GM23338 (cell line): Measurements from ENCODE around the gene IL13. TPM values are rescaled to one million over a fixed set of nuclear protein-coding genes. Genes with fewer than 3 reads are reported as not detected.

Experiments used
- ATAC-seq: fragments of 200-7000 bp; cut with Tn5 transposase; 3 replicates; pipeline ENCODE4 v1.9.1; 2020
- DNase-seq: peaks from one replicate; pipeline ENCODE4 v3.0.0-alpha.2; 2015; ENCODE audit warnings: low spot score
- H2AFZ ChIP-seq: fragments of 200-600 bp; sonication (generic); 2 replicates; pipeline ENCODE4 v1.8.0; 2016; ENCODE audit warnings: antibody characterized with exemption, mild to moderate bottlenecking, moderate library complexity
- H3F3A ChIP-seq: fragments of 200-600 bp; sonication (generic); replicated peaks from 2 replicates; pipeline ENCODE4 v1.8.0; 2017; ENCODE audit warnings: antibody characterized with exemption, mixed run types, low read depth
- H3K27ac ChIP-seq: fragments of 200-600 bp; sonication (generic); 2 replicates; pipeline ENCODE4 v1.6.1; 2016; ENCODE audit warnings: low read depth
- H3K27me3 ChIP-seq: fragments of 200-600 bp; sonication (generic); 2 replicates; pipeline ENCODE4 v1.8.0; 2016; ENCODE audit warnings: mild to moderate bottlenecking, mixed run types, moderate library complexity; ENCODE audit not compliant: insufficient read depth
- H3K36me3 ChIP-seq: fragments of 200-600 bp; sonication (generic); 2 replicates; pipeline ENCODE4 v1.8.0; 2016; ENCODE audit warnings: mild to moderate bottlenecking; ENCODE audit not compliant: insufficient read depth
- H3K4me1 ChIP-seq: fragments of 200-600 bp; sonication (generic); 2 replicates; pipeline ENCODE4 v1.8.0; 2016; ENCODE audit warnings: mild to moderate bottlenecking, moderate library complexity; ENCODE audit not compliant: insufficient read depth
- H3K4me2 ChIP-seq: fragments of 200-600 bp; sonication (generic); 2 replicates; pipeline ENCODE4 v1.7.1; 2017; ENCODE audit warnings: mixed run types
- H3K4me3 ChIP-seq: fragments of 200-600 bp; sonication (generic); 2 replicates; pipeline ENCODE4 v1.6.1; 2016; ENCODE audit warnings: mixed run types
- H3K79me2 ChIP-seq: fragments of 200-600 bp; sonication (generic); replicated peaks from 2 replicates; pipeline ENCODE4 v1.8.0; 2017; ENCODE audit warnings: mild to moderate bottlenecking; ENCODE audit not compliant: insufficient read depth
- H3K9me2 ChIP-seq: fragments of 200-600 bp; sonication (generic); 2 replicates; pipeline ENCODE4 v1.8.0; 2017; ENCODE audit not compliant: insufficient read depth
- H4K20me1 ChIP-seq: fragments of 200-600 bp; sonication (generic); replicated peaks from 2 replicates; pipeline ENCODE4 v1.8.0; 2017; ENCODE audit warnings: mild to moderate bottlenecking; ENCODE audit not compliant: insufficient read depth
- H3K27ac Mint-ChIP-seq: 2 replicates; pipeline ENCODE4 v1.8.0; 2020; ENCODE audit warnings: inconsistent platforms, mild to moderate bottlenecking, moderate library complexity, mixed read lengths
- H3K27me3 Mint-ChIP-seq: 3 replicates; pipeline ENCODE4 v1.8.0; 2022; ENCODE audit warnings: low read depth, mild to moderate bottlenecking, moderate library complexity, mixed read lengths, inconsistent platforms; ENCODE audit not compliant: insufficient read depth, poor library complexity
- H3K36me3 Mint-ChIP-seq: 3 replicates; pipeline ENCODE4 v1.8.0; 2021; ENCODE audit warnings: low read depth, mild to moderate bottlenecking, inconsistent platforms, moderate library complexity, mixed read lengths
- H3K4me1 Mint-ChIP-seq: 3 replicates; pipeline ENCODE4 v1.8.0; 2020; ENCODE audit warnings: mild to moderate bottlenecking, inconsistent platforms, mixed read lengths
- H3K4me3 Mint-ChIP-seq: 3 replicates; pipeline ENCODE4 v1.8.0; 2021; ENCODE audit warnings: moderate library complexity, mild to moderate bottlenecking, inconsistent platforms, mixed read lengths
- H3K9me3 Mint-ChIP-seq: 3 replicates; pipeline ENCODE4 v1.8.0; 2020; ENCODE audit warnings: moderate library complexity, mild to moderate bottlenecking, inconsistent platforms, mixed read lengths
- CREB1 ChIP-seq: fragments of 250-450 bp; sonication (Bioruptor Pico); IDR thresholded peaks from 2 replicates; pipeline ENCODE4 v1.5.0; 2020; ENCODE audit warnings: low read depth, mild to moderate bottlenecking, moderate library complexity
- ETS1 ChIP-seq: IDR thresholded peaks from 2 replicates; pipeline ENCODE4 v1.6.1; 2016; ENCODE audit warnings: antibody characterized with exemption
- EZH2 ChIP-seq: fragments of 200-600 bp; sonication (generic); IDR thresholded peaks from one replicate; pipeline ENCODE4 v1.8.0; 2017; ENCODE audit warnings: antibody characterized with exemption, mild to moderate bottlenecking, low read depth; ENCODE audit not compliant: unreplicated experiment
- EZH2phosphoT487 ChIP-seq: fragments of 200-600 bp; sonication (generic); IDR thresholded peaks from one replicate; pipeline ENCODE4 v1.8.1; 2018; ENCODE audit warnings: antibody characterized with exemption; ENCODE audit not compliant: unreplicated experiment
- NANOG ChIP-seq: IDR thresholded peaks from 2 replicates; pipeline ENCODE4 v1.6.1; 2016; ENCODE audit warnings: antibody characterized with exemption, borderline replicate concordance
- POLR2AphosphoS5 ChIP-seq: IDR thresholded peaks from 2 replicates; pipeline ENCODE4 v1.6.1; 2016; ENCODE audit warnings: antibody characterized with exemption, low read depth
- REST ChIP-seq: IDR thresholded peaks from one replicate; pipeline ENCODE4 v1.6.1; 2018; ENCODE audit warnings: antibody characterized with exemption; ENCODE audit not compliant: unreplicated experiment
- STAT1 ChIP-seq: IDR thresholded peaks from one replicate; pipeline ENCODE4 v1.6.1; 2016; ENCODE audit warnings: antibody characterized with exemption; ENCODE audit not compliant: unreplicated experiment
- ZNF114 ChIP-seq: fragments of 250-450 bp; sonication (Bioruptor Pico); IDR thresholded peaks from 2 replicates; pipeline ENCODE4 v1.5.0; 2020; ENCODE audit warnings: mild to moderate bottlenecking, moderate library complexity
- polyA plus RNA-seq: library from polyadenylated mRNA; unstranded; fragments of >200 nt; fragmentation: Nextera tagmentation; extraction: Ambion mirVana; gene quantifications from 2 replicates; pipeline ENCODE4 v1.2.1, GENCODE V29; 2016
- total RNA-seq: library from RNA; depleted of rRNA; stranded (reverse); fragments of >200 nt; shearing (Covaris generic); gene quantifications from 2 replicates; pipeline ENCODE4 v1.2.3, GENCODE V29; 2014

Gene IL13
- total and polyA plus RNA-seq, 2 experiments from 2014 or later: not detected

DNA sequence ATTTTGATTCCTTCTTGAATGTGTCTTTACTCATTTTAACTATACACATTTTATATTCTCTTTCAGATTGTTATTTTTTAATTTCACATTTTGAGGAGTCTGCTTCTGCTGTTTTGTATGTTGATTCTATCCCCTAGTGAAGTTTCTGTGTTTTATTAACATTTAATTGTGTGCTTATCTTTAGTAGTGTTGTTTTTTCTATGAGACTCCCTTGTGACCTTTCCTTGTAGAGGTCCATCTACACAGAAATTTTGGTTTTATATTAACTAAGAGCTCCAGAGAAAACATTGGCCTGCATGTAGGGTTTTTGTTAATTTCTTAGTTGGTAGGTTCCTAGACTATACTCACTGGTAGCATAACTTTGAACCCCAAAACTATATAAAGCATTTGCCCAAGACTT, 35.4 kb upstream of the IL13 start:
- H3K4me1 Mint-ChIP-seq: no peaks in the 10 kb centered on the region; the same call in 2 of the 3 replicates

DNA sequence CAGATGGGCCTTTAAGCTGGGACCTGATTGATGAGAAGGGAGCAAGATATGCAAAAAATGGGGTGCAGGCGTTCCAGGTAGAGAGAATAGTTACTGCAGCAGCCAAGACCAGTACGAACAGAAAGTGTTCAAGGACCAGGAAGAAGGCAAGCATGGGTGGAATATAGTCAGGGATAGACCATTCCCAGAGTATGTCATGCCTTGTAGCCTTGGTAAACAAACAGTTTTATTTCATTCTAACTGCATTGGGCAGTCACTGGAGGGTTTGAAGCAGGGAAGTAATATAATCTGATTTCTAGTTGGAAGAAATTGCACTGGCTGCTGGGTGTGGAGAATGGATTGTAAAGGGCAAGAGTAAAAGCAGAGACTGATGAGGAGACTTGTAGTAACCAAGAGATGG, 30.5 kb upstream of the IL13 start:
- Histone ChIP-seq H3K27me3 (no peaks in the 10 kb centered on the region), H4K20me1 (peaks cover 4% of the 10 kb centered on the region), H3K4me2 (no peak overlapping the region), H3K27ac (no peak overlapping the region), H2AFZ (no peak overlapping the region), H3K9me2 (no peaks in the 10 kb centered on the region), H3K4me1 (no peaks in the 10 kb centered on the region), H3F3A (no peaks in the 10 kb centered on the region), H3K79me2 (no peaks in the 10 kb centered on the region), H3K36me3 (no peaks in the 10 kb centered on the region), H3K4me3 (no peak overlapping the region)
- ATAC-seq (no peak), DNase-seq (no peak)
- 0 out of 3 replicates have a peak, but pooled peaks cover 6% of the 10 kb centered on the region for H3K36me3 Mint-ChIP-seq
- H3K27ac Mint-ChIP-seq: no peak overlapping the region
- H3K4me1 Mint-ChIP-seq: no peaks in the 10 kb centered on the region
- H3K4me3 Mint-ChIP-seq: no peak overlapping the region
- H3K9me3 Mint-ChIP-seq: no peaks in the 10 kb centered on the region
- H3K27me3 Mint-ChIP-seq: no peaks in the 10 kb centered on the region
- TF ChIP-seq REST: no peak
- TF ChIP-seq EZH2phosphoT487: no peak
- TF ChIP-seq POLR2AphosphoS5: no peak
- TF ChIP-seq CREB1 (CRISPR knock-in tag): no peak
- no peak for TF ChIP-seq ETS1
- no peak for TF ChIP-seq ZNF114 (CRISPR knock-in tag)
- TF ChIP-seq EZH2: no peak
- no peak for TF ChIP-seq NANOG

More for the DNA sequence above, 35.4 kb upstream of the IL13 start:
- H3K4me1 ChIP-seq: no peaks in the 10 kb centered on the region
- no peaks in the 10 kb centered on the region for H3K79me2 ChIP-seq
- no peaks in the 10 kb centered on the region for H3F3A ChIP-seq
- H3K27me3 Mint-ChIP-seq: no peaks in the 10 kb centered on the region
- ATAC-seq: no peak
- no peak overlapping the region for H2AFZ ChIP-seq
- TF ChIP-seq REST: no peak
- TF ChIP-seq NANOG: no peak
- no peak for TF ChIP-seq ETS1
- TF ChIP-seq STAT1: no peak
- H3K27ac Mint-ChIP-seq: no peak overlapping the region
- no peaks in the 10 kb centered on the region for H3K9me2 ChIP-seq
- H3K4me3 ChIP-seq: no peak overlapping the region
- H3K27me3 ChIP-seq: no peaks in the 10 kb centered on the region
- H3K9me3 Mint-ChIP-seq: no peaks in the 10 kb centered on the region
- no peak overlapping the region for H3K4me3 Mint-ChIP-seq
- H3K36me3 Mint-ChIP-seq: peaks cover 8% of the 10 kb centered on the region; the same call in 2 of the 3 replicates
- no peak for DNase-seq
- no peak overlapping the region for H3K4me2 ChIP-seq
- H4K20me1 ChIP-seq: peaks cover 4% of the 10 kb centered on the region
- H3K36me3 ChIP-seq: peaks cover 7% of the 10 kb centered on the region; the same call in 1 of the 2 replicates
- H3K27ac ChIP-seq: no peak overlapping the region
